ENCODE measurements around the gene TMEM125. TPM values are rescaled to one million over a fixed set of nuclear protein-coding genes. Genes with fewer than 3 reads are reported as not detected.

Gene TMEM125
- total RNA-seq, 1 donor from 2014 or later: not detected

- Histone ChIP-seq H3K4me1 (no peaks in the 10 kb centered on the region), H3K36me3 (no peaks in the 10 kb centered on the region), H3K27ac (no peak overlapping the region), H3K9me3 (no peaks in the 10 kb centered on the region), H3K4me3 (no peak overlapping the region), H3K27me3 (no peaks in the 10 kb centered on the region)
- no peak for TF ChIP-seq CTCF (IDR thresholded peaks at IDR 0.05)
- intact Hi-C loops (cut with DNase I): no loop called here
- no peak for DNase-seq (ENCODE audit: low spot score in 2 of 2)
Observed at GRCh38 chr1:43282220-43283195, 12.7 kb downstream of the TMEM125 start.

- H3K4me1 ChIP-seq: no peaks in the 10 kb centered on the region
- H3K27me3 ChIP-seq: no peaks in the 10 kb centered on the region
- intact Hi-C loops (cut with DNase I): no loop called here
- H3K4me3 ChIP-seq: no peak overlapping the region
- DNase-seq (ENCODE audit: low spot score in 2 of 2): no peak
- no peak for TF ChIP-seq CTCF (IDR thresholded peaks at IDR 0.05)
- no peaks in the 10 kb centered on the region for H3K9me3 ChIP-seq
- no peaks in the 10 kb centered on the region for H3K36me3 ChIP-seq
- H3K27ac ChIP-seq: no peak overlapping the region
Observed at GRCh38 chr1:43284065-43284464, 14.3 kb downstream of the TMEM125 start.

GRCh38 chr1:43284546-43285110 lies 14.8 kb downstream of the TMEM125 start:
- no peak for TF ChIP-seq CTCF (IDR thresholded peaks at IDR 0.05)

GRCh38 chr1:43285269-43285990 lies 15.6 kb downstream of the TMEM125 start, which contains the start of gene C1orf210:
C1orf210 (minus strand) TSS chr1:43285581; CDS start chr1:43283270, 2,311 bp downstream.
- H3K4me1 ChIP-seq: no peaks in the 10 kb centered on the region
- no peak for TF ChIP-seq CTCF (IDR thresholded peaks at IDR 0.05)
- H3K4me3 ChIP-seq: no peak within 1 kb of the TSS
- H3K9me3 ChIP-seq: no peaks in the 10 kb centered on the region
- H3K36me3 ChIP-seq: no peaks in the 10 kb centered on the region
- H3K27me3 ChIP-seq: no peaks in the 10 kb centered on the region
- H3K27ac ChIP-seq: no peak within 1 kb of the TSS
- intact Hi-C loops (cut with DNase I): no loop called here
- no peak for DNase-seq (ENCODE audit: low spot score in 2 of 2)

More at GRCh38 chr1:43284546-43285110, 14.8 kb downstream of the TMEM125 start:
- no peaks in the 10 kb centered on the region for H3K9me3 ChIP-seq
- DNase-seq (ENCODE audit: low spot score in 2 of 2): no peak
- intact Hi-C loops (cut with DNase I): no loop called here
- H3K27ac ChIP-seq: no peak overlapping the region
- no peaks in the 10 kb centered on the region for H3K36me3 ChIP-seq
- H3K27me3 ChIP-seq: no peaks in the 10 kb centered on the region
- no peaks in the 10 kb centered on the region for H3K4me1 ChIP-seq
- no peak overlapping the region for H3K4me3 ChIP-seq

- Histone ChIP-seq H3K27ac (no peak overlapping the region), H3K4me3 (no peak overlapping the region), H3K36me3 (no peaks in the 10 kb centered on the region), H3K27me3 (no peaks in the 10 kb centered on the region), H3K9me3 (no peaks in the 10 kb centered on the region), H3K4me1 (no peaks in the 10 kb centered on the region)
- intact Hi-C loops (cut with DNase I): no loop called here
- TF ChIP-seq CTCF (IDR thresholded peaks at IDR 0.05): no peak
- no peak for DNase-seq (ENCODE audit: low spot score in 2 of 2)
Observed at GRCh38 chr1:43286115-43286514, 16.3 kb downstream of the TMEM125 start.
